Keratinocyte (primary cell): Measurements from ENCODE around the gene MOV10L1. TPM values are rescaled to one million over a fixed set of nuclear protein-coding genes. Genes with fewer than 3 reads are reported as not detected.

ENCODE experiments used
- DNase-seq: peaks from one replicate; pipeline ENCODE4 v3.0.0-alpha.2; 2011; ENCODE audit warnings: low read depth, missing footprints, low spot score
- FAIRE-seq: peaks from 2 replicates; lab custom pipeline; 2011; peaks lifted over from hg19 to GRCh38; lab: Jason Lieb, UNC
- H2AFZ ChIP-seq: 2 replicates; pipeline ENCODE4 v1.6.0; 2012; ENCODE audit warnings: low read length, control low read depth, inconsistent platforms; ENCODE audit not compliant: control insufficient read depth
- H3K27ac ChIP-seq: 2 replicates; pipeline ENCODE4 v1.5.1; 2011; ENCODE audit warnings: low read length; ENCODE audit not compliant: control insufficient read depth, insufficient read depth
- H3K27me3 ChIP-seq: 3 replicates; pipeline ENCODE4 v1.6.0; 2011; ENCODE audit warnings: low read length; ENCODE audit not compliant: control insufficient read depth, insufficient read depth; ENCODE audit errors: extremely low read depth
- H3K36me3 ChIP-seq, 2 experiments: 2 replicates in 1 of 2; 3 replicates in 1 of 2; pipeline ENCODE4 v1.5.1; 2011; ENCODE audit warnings: low read length in 2 of 2, mild to moderate bottlenecking in 1 of 2; ENCODE audit not compliant: control insufficient read depth in 2 of 2, insufficient read depth in 2 of 2; ENCODE audit errors: extremely low read depth in 1 of 2
- H3K4me1 ChIP-seq: 3 replicates; pipeline ENCODE4 v1.5.1; 2011; ENCODE audit warnings: low read length; ENCODE audit not compliant: control insufficient read depth, insufficient read depth; ENCODE audit errors: extremely low read depth
- H3K4me2 ChIP-seq: 3 replicates; pipeline ENCODE4 v1.6.0; 2011; ENCODE audit warnings: low read depth, low read length; ENCODE audit not compliant: control insufficient read depth, insufficient read depth; ENCODE audit errors: extremely low read depth
- H3K4me3 ChIP-seq, 3 experiments: fragments of 200-600 bp in 1 of 3; sonication (generic) in 1 of 3; 2 replicates in 2 of 3; 3 replicates in 1 of 3; pipeline ENCODE4 v1.5.1; 2011 to 2016; ENCODE audit warnings: low read length in 3 of 3, mild to moderate bottlenecking in 3 of 3, control low read depth in 2 of 3, inconsistent platforms in 1 of 3, low read depth in 1 of 3, mixed read lengths in 1 of 3, mixed run types in 1 of 3, moderate library complexity in 1 of 3; ENCODE audit not compliant: control insufficient read depth in 2 of 3, insufficient read depth in 2 of 3; ENCODE audit errors: extremely low read depth in 1 of 3
- H3K79me2 ChIP-seq: 2 replicates; pipeline ENCODE4 v1.6.0; 2012; ENCODE audit warnings: low read length; ENCODE audit not compliant: control insufficient read depth, insufficient read depth
- H3K9ac ChIP-seq: 3 replicates; pipeline ENCODE4 v1.6.0; 2011; ENCODE audit warnings: low read length; ENCODE audit not compliant: control insufficient read depth, insufficient read depth; ENCODE audit errors: extremely low read depth
- H3K9me1 ChIP-seq: 3 replicates; pipeline ENCODE4 v1.6.0; 2011; ENCODE audit warnings: low read length; ENCODE audit not compliant: control insufficient read depth, insufficient read depth; ENCODE audit errors: extremely low read depth
- H3K9me3 ChIP-seq: 2 replicates; pipeline ENCODE4 v1.5.1; 2012; ENCODE audit warnings: low read depth, low read length; ENCODE audit not compliant: control insufficient read depth
- H4K20me1 ChIP-seq: 3 replicates; pipeline ENCODE4 v1.6.0; 2011; ENCODE audit warnings: low read length; ENCODE audit not compliant: control insufficient read depth, insufficient read depth; ENCODE audit errors: extremely low read depth
- EZH2 ChIP-seq: IDR thresholded peaks from one replicate; pipeline ENCODE4 v1.6.1; 2012; ENCODE audit warnings: inconsistent platforms, mild to moderate bottlenecking, low read length, moderate library complexity
- dilution Hi-C: fragments of 300-500 bp; cut with MboI; formaldehyde crosslinking; loops from one replicate; pipeline ENCODE4 v1.7.0; 2020; ENCODE audit warnings: low sequenced_read_pairs; ENCODE audit not compliant: extremely low pct_ligation_motif_present
- polyA plus RNA-seq, 5 experiments: library from polyadenylated mRNA; depleted of rRNA in 3 of 5; stranded (reverse) in 3 of 5; stranded (forward) in 1 of 5; unstranded in 1 of 5; fragments of >200 nt; gene quantifications; 1 replicate in 1 of 5; 2 replicates in 3 of 5; 3 replicates in 1 of 5; pipeline versions ENCODE4 v1.2.1 to v1.2.3, GENCODE V29; 2011 to 2012; ENCODE audit warnings: missing spikeins in 2 of 5, low read depth in 1 of 5, low replicate concordance in 1 of 5
- TF ChIP-seq, protein P1 (sequence below), 3 experiments: IDR thresholded peaks in 1 of 3; conservative IDR thresholded peaks in 1 of 3; optimal IDR thresholded peaks in 1 of 3; 2 replicates in 2 of 3; 3 replicates in 1 of 3; pipeline versions ENCODE3 to v1.5.1; 2011; ENCODE audit warnings: low read length in 3 of 3, mild to moderate bottlenecking in 3 of 3, moderate library complexity in 2 of 3, control low read depth in 1 of 3, inconsistent platforms in 1 of 3; ENCODE audit not compliant: insufficient read depth in 2 of 3; ENCODE audit errors: extremely low read depth in 1 of 3

MOV10L1 gene
- polyA plus RNA-seq, 1 donor (not counting 4 experiments of a cell fraction or from before 2014, with no cell fraction given) = not detected

DNA sequence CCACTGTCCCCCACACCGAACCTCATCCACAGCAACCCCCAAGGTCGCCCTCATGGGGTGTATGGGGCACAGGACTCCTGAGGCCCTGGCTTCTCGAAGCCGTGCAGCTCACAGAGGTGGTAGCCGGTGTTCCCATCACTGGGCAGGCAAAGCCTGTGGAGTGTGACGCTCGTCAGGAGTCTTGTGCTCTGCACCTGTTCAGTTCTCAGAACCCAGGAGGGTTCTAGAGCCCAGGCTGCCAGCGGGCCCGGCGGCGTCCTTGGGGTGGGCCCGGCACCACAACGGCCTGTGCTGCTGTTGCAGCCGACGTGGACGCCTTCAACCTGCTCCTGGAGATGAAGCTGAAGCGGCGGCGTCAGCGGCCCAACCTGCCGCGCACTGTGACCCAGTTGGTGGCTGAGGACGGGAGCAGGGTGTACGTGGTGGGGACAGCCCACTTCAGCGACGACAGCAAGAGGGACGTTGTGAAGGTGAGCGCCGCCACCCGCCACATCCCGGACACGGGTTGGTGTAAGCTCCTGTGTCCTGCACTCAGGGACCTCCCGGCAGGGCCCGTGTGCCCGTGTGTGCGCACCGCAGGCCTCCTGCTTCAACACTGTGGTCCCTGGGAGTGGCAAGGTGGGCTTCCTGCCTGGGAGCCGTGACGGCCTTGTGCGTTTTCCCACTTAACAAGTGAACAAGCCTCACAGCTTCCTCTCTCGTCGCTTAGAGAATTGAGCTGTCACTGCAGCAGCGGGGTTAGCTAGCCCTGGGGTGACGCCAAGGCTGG lies 104.4 kb downstream of the MOV10L1 start:
- H3K9me1 ChIP-seq = no peaks in the 10 kb centered on the region
- no peak overlapping the region for H3K4me3 ChIP-seq
- no peak overlapping the region for H3K27ac ChIP-seq
- H2AFZ ChIP-seq = no peak overlapping the region
- peaks cover 22 to 25% of the 10 kb centered on the region in 2 experiments for H3K36me3 ChIP-seq
- H3K27me3 ChIP-seq = no peaks in the 10 kb centered on the region
- no peaks in the 10 kb centered on the region for H4K20me1 ChIP-seq
- H3K4me1 ChIP-seq = peaks cover 27% of the 10 kb centered on the region
- dilution Hi-C loops = no loop called here
- FAIRE-seq (no peak), DNase-seq (no peak)
- no peak overlapping the region for H3K9ac ChIP-seq
- TF ChIP-seq, protein P1, sequence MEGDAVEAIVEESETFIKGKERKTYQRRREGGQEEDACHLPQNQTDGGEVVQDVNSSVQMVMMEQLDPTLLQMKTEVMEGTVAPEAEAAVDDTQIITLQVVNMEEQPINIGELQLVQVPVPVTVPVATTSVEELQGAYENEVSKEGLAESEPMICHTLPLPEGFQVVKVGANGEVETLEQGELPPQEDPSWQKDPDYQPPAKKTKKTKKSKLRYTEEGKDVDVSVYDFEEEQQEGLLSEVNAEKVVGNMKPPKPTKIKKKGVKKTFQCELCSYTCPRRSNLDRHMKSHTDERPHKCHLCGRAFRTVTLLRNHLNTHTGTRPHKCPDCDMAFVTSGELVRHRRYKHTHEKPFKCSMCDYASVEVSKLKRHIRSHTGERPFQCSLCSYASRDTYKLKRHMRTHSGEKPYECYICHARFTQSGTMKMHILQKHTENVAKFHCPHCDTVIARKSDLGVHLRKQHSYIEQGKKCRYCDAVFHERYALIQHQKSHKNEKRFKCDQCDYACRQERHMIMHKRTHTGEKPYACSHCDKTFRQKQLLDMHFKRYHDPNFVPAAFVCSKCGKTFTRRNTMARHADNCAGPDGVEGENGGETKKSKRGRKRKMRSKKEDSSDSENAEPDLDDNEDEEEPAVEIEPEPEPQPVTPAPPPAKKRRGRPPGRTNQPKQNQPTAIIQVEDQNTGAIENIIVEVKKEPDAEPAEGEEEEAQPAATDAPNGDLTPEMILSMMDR (optimal IDR thresholded peaks at IDR 0.05 in 1 of 3, IDR thresholded peaks at IDR 0.05 in 1 of 3, conservative IDR thresholded peaks at IDR 0.05 in 1 of 3; ENCODE audit: extremely low read depth in 1 of 3, insufficient read depth in 2 of 3, low read length in 3 of 3) = no peak
- H3K79me2 ChIP-seq = peaks cover 42% of the 10 kb centered on the region
- no peaks in the 10 kb centered on the region for H3K9me3 ChIP-seq
- no peak overlapping the region for H3K4me2 ChIP-seq

DNA sequence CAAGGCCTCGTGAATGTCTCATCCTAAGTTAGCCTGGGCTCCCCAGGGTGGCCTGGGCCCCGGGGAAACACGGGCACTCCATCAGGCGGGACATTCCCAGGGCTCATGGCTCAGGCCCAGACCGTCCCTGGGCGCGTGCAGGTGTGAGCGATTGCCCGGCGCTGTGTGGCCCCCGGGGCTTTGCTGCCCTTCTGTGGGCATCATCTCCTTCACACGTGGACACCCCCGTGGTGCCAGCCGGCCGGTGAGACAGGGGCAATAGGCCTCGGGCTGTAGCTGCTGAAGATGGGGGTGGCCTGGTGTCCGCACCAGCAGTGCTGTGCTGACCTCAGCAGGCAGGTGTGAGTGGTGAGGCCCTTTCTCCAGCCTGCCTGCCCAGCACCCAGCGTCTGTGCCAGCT lies 106.5 kb downstream of the MOV10L1 start:
- no peaks in the 10 kb centered on the region for H3K9me3 ChIP-seq
- peaks cover 29% of the 10 kb centered on the region for H3K79me2 ChIP-seq
- H3K4me1 ChIP-seq = peaks cover 18% of the 10 kb centered on the region
- no peaks in the 10 kb centered on the region for H4K20me1 ChIP-seq
- H3K9me1 ChIP-seq = no peaks in the 10 kb centered on the region
- FAIRE-seq = no peak
- H3K4me3 ChIP-seq = no peak overlapping the region
- no peak overlapping the region for H3K27ac ChIP-seq
- TF ChIP-seq, protein P1 (optimal IDR thresholded peaks at IDR 0.05 in 1 of 3, IDR thresholded peaks at IDR 0.05 in 1 of 3, conservative IDR thresholded peaks at IDR 0.05 in 1 of 3; ENCODE audit: extremely low read depth in 1 of 3, insufficient read depth in 2 of 3, low read length in 3 of 3) = no peak
- TF ChIP-seq EZH2 = no peak
- dilution Hi-C loops = no loop called here
- H3K9ac ChIP-seq = no peak overlapping the region
- H3K36me3 ChIP-seq = peaks cover 19 to 28% of the 10 kb centered on the region in 2 experiments
- no peak overlapping the region for H2AFZ ChIP-seq
- no peak for DNase-seq
- H3K4me2 ChIP-seq = no peak overlapping the region
- no peaks in the 10 kb centered on the region for H3K27me3 ChIP-seq
